NAMALWA (cell line): Measurements from ENCODE around the gene NBPF6.
"Not testable (repeated sequence)": the region's sequence is repeated elsewhere in the genome, so short reads cannot be mapped to it uniquely, and the experiment has no call there.

ENCODE experiments used
- DNase-seq: peaks from one replicate; pipeline ENCODE4 v3.0.0-alpha.2; 2015; ENCODE audit warnings: low spot score

NBPF6 gene

DNA sequence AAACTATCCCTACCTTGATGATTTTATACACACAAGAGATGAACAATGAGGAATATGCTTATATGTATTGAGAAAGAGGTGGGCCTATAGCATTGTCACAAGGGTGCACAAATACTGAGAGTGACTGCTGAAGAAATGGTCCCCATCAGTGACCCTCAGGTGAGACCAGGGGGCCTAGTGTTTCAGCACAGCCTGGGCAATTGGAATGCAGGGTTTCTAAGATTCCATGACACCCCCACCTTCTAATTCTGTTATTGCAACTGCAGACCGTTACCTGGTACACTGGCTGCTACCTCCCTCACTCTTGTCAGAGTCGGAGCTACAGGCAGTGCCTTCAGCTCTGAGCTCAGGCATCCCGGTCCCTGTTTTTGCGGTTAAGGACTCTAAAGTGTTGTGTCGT is at the start of gene NBPF6:
Gene NBPF6 (plus strand): TSS at position 301 of the 400 bp plus-strand sequence. CDS start 259 bp downstream, outside the sequence.
- not testable (repeated sequence) for DNase-seq

DNA sequence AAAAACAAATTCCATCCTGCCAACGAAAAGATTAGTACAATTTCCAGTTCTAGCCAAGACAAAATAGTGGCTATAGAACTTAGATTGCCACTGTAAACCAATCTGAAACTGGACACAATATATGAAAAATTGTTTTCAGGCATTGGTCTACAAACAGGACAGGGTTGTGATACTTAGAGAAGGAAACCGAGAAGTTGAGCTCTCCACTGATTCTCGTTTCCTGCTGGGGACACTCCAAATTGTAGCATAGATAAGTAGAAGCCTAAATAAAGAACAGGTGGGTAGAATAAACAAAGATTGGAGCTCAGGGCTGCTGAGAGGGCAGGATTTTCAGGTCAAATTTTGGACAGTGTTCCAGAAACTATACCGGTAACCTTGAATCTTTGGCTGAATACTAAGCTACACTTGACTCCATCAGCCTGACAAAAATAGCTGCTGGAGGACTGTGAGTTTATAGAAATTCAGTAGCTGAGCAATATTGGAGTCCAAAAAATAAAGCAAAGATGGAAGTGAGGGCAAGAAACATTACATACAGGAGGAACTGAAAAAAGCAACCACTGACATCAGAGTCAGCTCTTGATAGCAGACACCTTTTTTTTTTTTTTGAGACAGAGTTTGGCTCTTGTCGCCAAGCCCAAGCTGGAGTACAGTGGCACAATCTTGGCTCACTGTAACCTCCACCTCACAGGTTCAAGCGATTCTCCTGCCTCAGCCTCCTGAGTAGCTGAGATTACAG is 38.9 kb upstream of the NBPF6 start:
- not testable (repeated sequence) for DNase-seq

- DNase-seq: not testable (repeated sequence)
These were observed 30.0 kb upstream of the NBPF6 start for GRCh38 chr1:108420129-108420528.

- not testable (repeated sequence) for DNase-seq
These were observed 28.9 kb upstream of the NBPF6 start for GRCh38 chr1:108421061-108421916.

- not testable (repeated sequence) for DNase-seq
These were observed 23.3 kb upstream of the NBPF6 start for GRCh38 chr1:108426877-108427276.

DNA sequence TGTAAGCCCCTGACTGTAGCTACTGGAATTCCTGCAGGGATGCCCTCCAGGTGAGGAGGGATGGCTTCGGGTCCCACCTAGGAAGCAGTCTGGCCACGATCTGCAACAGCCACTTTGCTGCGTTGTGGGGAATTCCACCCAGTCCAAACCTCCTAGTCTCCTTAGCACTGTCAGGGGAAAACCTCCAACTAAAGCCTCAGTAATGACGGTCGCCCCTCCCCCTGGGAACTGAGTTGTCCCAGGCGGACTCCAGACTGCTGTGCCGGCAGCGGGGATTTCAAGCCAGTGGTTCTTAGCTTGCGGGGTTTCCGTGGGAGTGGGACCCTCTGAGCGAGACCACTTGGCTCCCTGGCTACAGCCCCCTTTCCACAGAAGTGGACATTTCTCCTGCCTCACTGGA is 18.1 kb upstream of the NBPF6 start:
- DNase-seq: not testable (repeated sequence)

GRCh38 chr1:108433404-108433803 is 16.7 kb upstream of the NBPF6 start:
- not testable (repeated sequence) for DNase-seq

DNA sequence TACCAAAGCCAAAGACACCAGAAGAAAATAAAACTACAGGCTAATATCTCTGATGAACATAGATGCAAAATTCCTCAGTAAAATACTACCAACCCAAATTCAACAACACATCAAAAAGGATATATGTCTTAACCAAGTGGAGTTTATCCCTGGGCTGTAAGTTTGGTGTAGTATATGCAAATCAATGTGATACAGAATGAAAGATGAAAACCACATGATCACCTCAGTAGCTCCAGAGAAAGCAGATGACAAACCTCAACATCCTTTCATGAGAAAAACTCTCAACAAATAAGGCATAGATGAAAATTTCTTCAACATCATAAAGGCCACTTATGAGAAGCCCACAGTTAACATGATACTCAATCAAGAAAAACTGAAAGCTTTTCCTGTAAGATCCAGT is 11.6 kb upstream of the NBPF6 start:
- DNase-seq: not testable (repeated sequence)

DNA sequence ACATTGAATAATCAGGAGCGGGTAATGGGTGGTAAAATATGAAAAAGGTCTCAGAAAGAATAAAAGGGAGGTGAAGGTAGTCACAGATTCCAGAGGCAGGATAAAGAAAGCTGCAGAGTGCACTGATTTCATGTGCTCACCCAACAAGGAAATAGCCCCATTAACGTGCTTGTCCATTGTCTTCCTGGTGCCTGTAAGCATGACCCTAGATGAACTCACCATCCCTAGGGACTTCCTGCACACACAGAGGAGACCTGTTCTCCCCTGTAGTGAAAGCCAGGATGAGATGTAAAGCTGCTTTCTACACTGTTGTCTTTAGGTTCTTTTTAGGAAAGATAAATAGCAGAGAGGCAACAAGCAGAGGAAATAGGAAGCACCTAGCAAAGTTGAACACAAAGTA is 4.4 kb downstream of the NBPF6 start:
- DNase-seq: not testable (repeated sequence)

GRCh38 chr1:108458661-108459060 is 8.5 kb downstream of the NBPF6 start:
- DNase-seq: not testable (repeated sequence)

DNA sequence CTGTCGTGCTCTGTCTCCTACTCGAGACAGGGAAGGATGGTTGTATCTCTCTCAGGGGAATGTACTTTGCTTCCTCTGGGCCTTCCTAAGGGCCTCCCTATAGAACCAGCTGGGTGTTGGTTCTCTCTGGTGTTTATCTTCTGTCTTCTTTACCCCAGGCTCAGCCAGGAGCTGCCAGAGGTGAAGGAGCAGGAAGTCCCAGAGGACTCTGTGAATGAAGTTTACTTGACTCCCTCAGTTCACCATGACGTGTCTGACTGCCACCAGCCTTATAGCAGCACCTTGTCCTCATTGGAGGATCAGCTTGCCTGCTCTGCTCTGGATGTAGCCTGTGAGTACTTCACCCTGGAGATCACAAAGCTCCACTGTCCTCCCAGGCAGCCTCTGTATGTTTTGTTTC is 11.6 kb downstream of the NBPF6 start:
- not testable (repeated sequence) for DNase-seq

GRCh38 chr1:108463962-108464361 is 13.8 kb downstream of the NBPF6 start:
- not testable (repeated sequence) for DNase-seq

- DNase-seq: not testable (repeated sequence)
These were observed 16.0 kb downstream of the NBPF6 start for GRCh38 chr1:108466166-108466565.

DNA sequence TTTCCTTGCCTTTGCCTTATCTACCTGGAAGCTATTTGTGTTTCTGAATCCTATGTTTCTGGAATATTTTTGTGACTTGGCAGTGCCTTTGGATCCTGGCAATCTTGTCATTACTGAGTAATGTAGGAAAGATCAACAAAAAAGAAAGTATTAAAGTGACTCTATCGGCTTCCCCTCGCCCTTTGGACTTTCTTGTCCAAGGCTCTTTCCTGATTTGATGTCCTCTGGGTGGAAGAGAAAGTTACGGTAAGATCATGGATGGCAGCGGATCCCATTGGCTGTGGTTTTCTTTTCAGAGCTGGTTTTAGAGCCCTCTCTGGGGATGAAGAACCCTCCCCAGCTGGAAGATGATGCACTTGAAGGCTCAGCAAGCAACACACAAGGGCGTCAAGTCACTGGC is 17.0 kb downstream of the NBPF6 start:
- DNase-seq: not testable (repeated sequence)

DNA sequence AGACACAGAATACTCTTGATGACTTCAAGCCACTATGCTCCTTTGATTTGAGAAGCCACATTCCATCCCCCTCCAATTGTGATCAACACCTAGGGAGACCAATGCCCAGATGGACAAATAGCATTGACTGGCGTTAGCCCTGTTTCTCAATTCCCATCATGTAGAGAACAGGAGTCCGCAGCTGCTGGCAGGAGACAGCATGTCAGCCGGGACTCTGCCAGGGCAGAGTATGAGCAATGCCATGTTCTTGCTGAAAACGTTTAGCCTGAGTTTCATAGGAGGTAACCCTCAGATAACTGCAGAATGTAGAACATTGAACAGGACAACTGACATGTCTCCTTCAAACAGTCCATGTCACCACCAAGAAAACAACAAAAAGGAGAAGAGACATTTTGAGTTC is 20.6 kb downstream of the NBPF6 start:
- DNase-seq: not testable (repeated sequence)

GRCh38 chr1:108474516-108474915 is 24.4 kb downstream of the NBPF6 start:
- DNase-seq: not testable (repeated sequence)

DNA sequence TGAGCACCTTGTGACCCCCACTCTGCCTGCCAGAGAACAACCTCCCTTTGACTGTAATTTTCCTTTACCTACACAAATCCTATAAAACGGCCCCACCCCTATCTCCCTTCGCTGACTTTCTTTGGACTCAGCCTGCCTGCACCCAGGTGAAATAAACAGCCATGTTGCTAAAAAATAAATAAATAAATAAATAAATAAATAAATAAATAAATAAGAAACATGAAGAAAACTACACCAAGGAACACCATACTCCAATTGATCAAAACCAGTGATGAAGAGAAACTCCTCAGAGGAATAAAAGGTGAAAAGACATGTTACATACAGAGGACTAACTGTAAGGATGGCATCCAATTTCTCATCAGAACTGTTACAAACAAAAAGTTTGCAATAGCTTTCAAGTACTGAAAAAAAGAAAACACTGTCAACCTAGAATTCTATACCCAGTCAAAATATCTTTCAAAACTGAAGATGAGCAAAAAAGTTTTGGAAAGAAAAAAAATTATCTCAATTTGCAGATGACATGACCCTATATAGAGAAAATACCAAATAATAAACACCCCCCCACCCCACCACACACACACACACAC is 28.4 kb downstream of the NBPF6 start:
- DNase-seq: no peak

- DNase-seq: no peak
These were observed 32.6 kb downstream of the NBPF6 start for GRCh38 chr1:108482708-108483107.

DNA sequence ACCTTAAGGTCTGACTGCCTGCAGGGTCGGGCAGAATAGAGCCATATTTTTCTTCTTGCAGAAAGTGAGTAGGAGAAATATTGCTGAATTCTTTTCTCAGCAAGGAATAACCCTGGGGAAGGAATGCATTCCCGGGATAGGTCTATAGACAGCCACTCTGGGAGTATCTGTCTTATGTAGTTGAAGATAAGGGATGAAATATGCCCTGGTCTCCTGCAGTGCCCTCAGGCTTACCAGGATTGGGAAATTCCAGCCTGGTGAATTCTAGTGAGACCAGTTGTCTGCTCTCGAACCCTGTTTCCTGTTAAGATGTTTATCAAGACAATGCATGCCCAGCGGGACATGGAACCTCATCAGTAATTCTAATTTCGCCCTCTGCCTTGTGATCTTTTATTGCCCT is 35.8 kb downstream of the NBPF6 start:
- DNase-seq: not testable (repeated sequence)

DNA sequence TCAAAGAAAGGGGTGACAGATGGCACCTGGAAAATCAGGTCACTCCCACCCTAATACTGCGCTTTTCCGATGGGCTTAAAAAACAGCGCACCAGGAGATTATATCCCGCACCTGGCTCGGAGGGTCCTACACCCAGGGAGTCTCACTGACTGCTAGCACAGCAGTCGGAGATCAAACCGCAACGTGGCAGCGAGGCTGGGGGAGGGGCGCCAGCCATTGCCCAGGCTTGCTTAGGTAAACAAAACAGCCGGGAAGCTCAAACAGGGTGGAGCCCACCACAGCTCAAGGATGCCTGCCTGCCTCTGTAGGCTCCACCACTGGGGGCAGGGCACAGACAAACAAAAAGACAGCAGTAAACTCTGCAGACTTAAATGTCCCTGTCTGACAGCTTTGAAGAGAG is 36.6 kb downstream of the NBPF6 start:
- DNase-seq: not testable (repeated sequence)

GRCh38 chr1:108495008-108495407 is 44.9 kb downstream of the NBPF6 start:
- DNase-seq: not testable (repeated sequence)

- not testable (repeated sequence) for DNase-seq
These were observed 46.7 kb downstream of the NBPF6 start for GRCh38 chr1:108496856-108497255.

DNA sequence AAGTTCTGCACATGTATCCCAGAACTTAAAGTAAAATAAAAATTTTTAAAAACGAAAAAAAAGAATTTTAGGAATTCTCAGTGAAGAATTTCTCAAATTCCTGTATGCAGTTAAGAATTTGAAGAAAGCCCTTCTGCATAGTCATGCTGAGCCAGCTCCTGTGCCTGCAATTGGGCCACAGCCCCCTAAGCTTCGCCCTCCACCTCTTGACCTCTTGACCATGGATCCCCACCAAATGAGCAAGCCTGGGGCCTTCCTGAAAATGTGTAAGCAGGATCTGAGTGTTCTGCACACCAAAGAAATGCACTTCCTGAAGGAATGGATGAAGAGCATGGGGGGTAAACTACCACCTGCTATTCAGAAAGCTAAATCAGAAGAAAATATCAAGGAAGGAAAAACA is 52.0 kb downstream of the NBPF6 start:
- DNase-seq: no peak
